Right lobe of liver (tissue), 4 donors: ENCODE results near the gene NSD1.

Experiments
- POLR2A ChIP-seq: fragments of 450-650 bp; IDR thresholded peaks from one replicate; pipeline ENCODE4 v1.6.1; 2017; ENCODE audit warnings: antibody characterized with exemption, mild to moderate bottlenecking
- TF ChIP-seq, protein P1 (sequence below), 4 donors: fragments of 200-600 bp in 3 of 4; fragments of 450-650 bp in 1 of 4; IDR thresholded peaks; one replicate each; pipeline versions ENCODE4 v1.5.1 to v1.8.0; 2016 to 2022; ENCODE audit warnings: antibody characterized with exemption in 4 of 4, mild to moderate bottlenecking in 2 of 4
- donor health status: DM: no; HTN: no; CAD: no.
- donor health status: DM: no; HTN: no; CAD: no.
- donor health status: DM: no; HTN: yes; CAD: no.

DNA sequence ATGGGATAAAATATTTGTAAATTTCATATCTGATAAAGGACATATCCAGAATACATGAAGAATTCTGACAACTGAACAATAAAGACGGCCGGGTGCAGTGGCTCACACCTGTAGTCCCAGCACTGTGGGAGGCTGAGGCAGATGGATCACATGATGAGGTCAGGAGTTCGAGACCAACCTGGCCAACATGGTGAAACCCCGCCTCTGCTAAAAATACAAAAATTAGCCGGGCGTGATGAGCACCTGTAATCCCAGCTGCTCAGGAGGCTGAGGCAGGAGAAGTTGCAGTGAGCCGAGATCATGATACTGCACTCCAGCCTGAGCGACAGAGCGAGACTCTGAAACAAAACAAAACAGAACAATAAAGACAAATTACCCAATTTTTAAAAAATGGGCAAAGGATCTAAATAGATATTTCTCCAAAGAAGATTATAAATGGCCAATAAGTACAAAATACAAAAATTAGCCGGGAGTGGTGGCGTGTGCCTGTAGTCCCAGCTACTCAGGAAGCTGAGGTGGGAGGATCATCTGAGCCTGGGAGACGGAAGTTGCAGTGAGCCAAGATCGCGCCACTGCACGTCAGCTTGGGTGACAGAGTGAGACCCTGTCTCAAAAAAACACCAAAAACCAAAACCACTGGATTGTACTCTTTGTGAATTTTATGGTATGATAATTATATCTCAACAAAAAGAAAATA lies 9.6 kb upstream of the NSD1 start:
- TF ChIP-seq, protein P1, sequence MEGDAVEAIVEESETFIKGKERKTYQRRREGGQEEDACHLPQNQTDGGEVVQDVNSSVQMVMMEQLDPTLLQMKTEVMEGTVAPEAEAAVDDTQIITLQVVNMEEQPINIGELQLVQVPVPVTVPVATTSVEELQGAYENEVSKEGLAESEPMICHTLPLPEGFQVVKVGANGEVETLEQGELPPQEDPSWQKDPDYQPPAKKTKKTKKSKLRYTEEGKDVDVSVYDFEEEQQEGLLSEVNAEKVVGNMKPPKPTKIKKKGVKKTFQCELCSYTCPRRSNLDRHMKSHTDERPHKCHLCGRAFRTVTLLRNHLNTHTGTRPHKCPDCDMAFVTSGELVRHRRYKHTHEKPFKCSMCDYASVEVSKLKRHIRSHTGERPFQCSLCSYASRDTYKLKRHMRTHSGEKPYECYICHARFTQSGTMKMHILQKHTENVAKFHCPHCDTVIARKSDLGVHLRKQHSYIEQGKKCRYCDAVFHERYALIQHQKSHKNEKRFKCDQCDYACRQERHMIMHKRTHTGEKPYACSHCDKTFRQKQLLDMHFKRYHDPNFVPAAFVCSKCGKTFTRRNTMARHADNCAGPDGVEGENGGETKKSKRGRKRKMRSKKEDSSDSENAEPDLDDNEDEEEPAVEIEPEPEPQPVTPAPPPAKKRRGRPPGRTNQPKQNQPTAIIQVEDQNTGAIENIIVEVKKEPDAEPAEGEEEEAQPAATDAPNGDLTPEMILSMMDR (IDR thresholded peaks at IDR 0.05): no peak
- TF ChIP-seq POLR2A: no peak
